GM18517 (cell line): Measurements from ENCODE around the gene ANO9.

Experiments
- ATAC-seq: cut with Tn5 transposase; IDR thresholded peaks from one replicate; pipeline ENCODE4 v1.9.1; 2021; ENCODE audit warnings: mild to moderate bottlenecking, moderate library complexity; ENCODE audit not compliant: unreplicated experiment

The ANO9 gene

GRCh38 chr11:441418-442274 lies at the start of gene ANO9:
TSS of gene ANO9 (minus strand) at chr11:442011. CDS start at chr11:441926, 85 bp downstream.
- no peak for ATAC-seq

- no peak for ATAC-seq
Observed at GRCh38 chr11:491358-491757, 49.5 kb upstream of the ANO9 start.

- no peak for ATAC-seq
Observed at GRCh38 chr11:490930-491260, 49.1 kb upstream of the ANO9 start.

- ATAC-seq, result no peak
Observed at GRCh38 chr11:490186-490929, 48.5 kb upstream of the ANO9 start.

- ATAC-seq, result no peak
Observed at GRCh38 chr11:489610-490185, 47.9 kb upstream of the ANO9 start.

- no peak for ATAC-seq
Observed at GRCh38 chr11:488992-489391, 47.2 kb upstream of the ANO9 start.

- no peak for ATAC-seq
Observed at GRCh38 chr11:488579-488978, 46.8 kb upstream of the ANO9 start.

- no peak for ATAC-seq
Observed at GRCh38 chr11:488062-488461, 46.3 kb upstream of the ANO9 start.

GRCh38 chr11:487571-488021 lies 45.8 kb upstream of the ANO9 start:
- ATAC-seq, result no peak

GRCh38 chr11:486189-486588 lies 44.4 kb upstream of the ANO9 start:
- no peak for ATAC-seq

GRCh38 chr11:484616-485015 lies 42.8 kb upstream of the ANO9 start:
- no peak for ATAC-seq

GRCh38 chr11:479311-479710 lies 37.5 kb upstream of the ANO9 start:
- ATAC-seq, result no peak

- ATAC-seq, result no peak
Observed at GRCh38 chr11:477052-477715, 35.4 kb upstream of the ANO9 start.

GRCh38 chr11:476416-476815 lies 34.6 kb upstream of the ANO9 start:
- ATAC-seq, result no peak

- ATAC-seq, result no peak
Observed at GRCh38 chr11:475941-476340, 34.1 kb upstream of the ANO9 start.

- ATAC-seq, result no peak
Observed at GRCh38 chr11:474914-475506, 33.2 kb upstream of the ANO9 start.

GRCh38 chr11:473962-474785 lies 32.4 kb upstream of the ANO9 start:
- no peak for ATAC-seq

- ATAC-seq, result no peak
Observed at GRCh38 chr11:473415-473814, 31.6 kb upstream of the ANO9 start.

GRCh38 chr11:472816-473215 lies 31.0 kb upstream of the ANO9 start:
- no peak for ATAC-seq

GRCh38 chr11:472272-472671 lies 30.5 kb upstream of the ANO9 start:
- ATAC-seq, result no peak
